Caco-2 (cell line): ENCODE results near the gene DKKL1. TPM values are rescaled to one million over a fixed set of nuclear protein-coding genes. Genes with fewer than 3 reads are reported as not detected.
A peak's percentile ranks its signal among the peaks of the same experiment; 100 is the strongest.

Experiments used
- BruUV-seq: library from RNA; stranded (reverse); fragments of 400-500 nt; replicated peaks from 2 replicates; lab custom pipeline; 2021; lab: Mats Ljungman, UMichigan
- CTCF ChIA-PET: fragments of 300-600 bp; sonication (Branson Sonifier 250); formaldehyde crosslinking; loops from one replicate; lab custom pipeline; 2022; ENCODE audit warnings: antibody characterized with exemption; lab: Charles Lee
- POLR2A ChIA-PET: fragments of 300-600 bp; sonication (Branson Sonifier 250); formaldehyde crosslinking; loops from one replicate; lab custom pipeline; 2022; ENCODE audit warnings: antibody characterized with exemption; lab: Charles Lee
- DNase-seq, 2 experiments: peaks; one replicate each; pipeline versions ENCODE4 v3.0.0 to v3.0.0-alpha.2; 2020 to 2022
- H3K27me3 ChIP-seq: replicated peaks from 2 replicates; pipeline ENCODE4 v1.6.0; 2011; ENCODE audit warnings: low read length; ENCODE audit not compliant: control insufficient read depth, insufficient read depth
- H3K36me3 ChIP-seq: 2 replicates; pipeline ENCODE4 v1.5.1; 2011; ENCODE audit warnings: low read length; ENCODE audit not compliant: control insufficient read depth, insufficient read depth
- H3K4me1 ChIP-seq: fragments of 250-450 bp; sonication (Bioruptor Pico); 2 replicates; pipeline ENCODE4 v1.5.1; 2020; ENCODE audit warnings: mild to moderate bottlenecking
- H3K4me3 ChIP-seq: 2 replicates; pipeline ENCODE4 v1.5.1; 2011; ENCODE audit warnings: low read depth, mild to moderate bottlenecking, control low read depth, low read length
- H3K9me3 ChIP-seq: fragments of 250-450 bp; sonication (Bioruptor Pico); 2 replicates; pipeline ENCODE4 v1.5.1; 2020; ENCODE audit warnings: mild to moderate bottlenecking, moderate library complexity
- H3K27ac Mint-ChIP-seq: one replicate; pipeline ENCODE4 v1.8.0; 2022; ENCODE audit warnings: mixed read lengths; ENCODE audit not compliant: unreplicated experiment
- H3K27me3 Mint-ChIP-seq: one replicate; pipeline ENCODE4 v1.8.0; 2022; ENCODE audit warnings: mixed read lengths; ENCODE audit not compliant: insufficient read depth, unreplicated experiment
- H3K36me3 Mint-ChIP-seq: one replicate; pipeline ENCODE4 v1.8.0; 2022; ENCODE audit warnings: mild to moderate bottlenecking, mixed read lengths; ENCODE audit not compliant: insufficient read depth, unreplicated experiment
- H3K4me1 Mint-ChIP-seq: one replicate; pipeline ENCODE4 v1.8.0; 2022; ENCODE audit warnings: low read depth, mixed read lengths; ENCODE audit not compliant: unreplicated experiment
- H3K4me3 Mint-ChIP-seq: one replicate; pipeline ENCODE4 v1.8.0; 2022; ENCODE audit warnings: mild to moderate bottlenecking, moderate library complexity, mixed read lengths; ENCODE audit not compliant: unreplicated experiment
- H3K9me3 Mint-ChIP-seq: one replicate; pipeline ENCODE4 v1.8.0; 2022; ENCODE audit warnings: mixed read lengths; ENCODE audit not compliant: unreplicated experiment
- CTCF ChIP-seq, 2 experiments: fragments of 200-600 bp in 1 of 2; IDR thresholded peaks; 1 replicate in 1 of 2; 2 replicates in 1 of 2; pipeline versions ENCODE4 v1.5.1 to v1.8.0; 2011 to 2022; ENCODE audit warnings: antibody characterized with exemption in 1 of 2, control low read depth in 1 of 2, inconsistent platforms in 1 of 2, low read depth in 1 of 2, low read length in 1 of 2, mild to moderate bottlenecking in 1 of 2, moderate library complexity in 1 of 2; ENCODE audit not compliant: insufficient read depth in 1 of 2, severe bottlenecking in 1 of 2, unreplicated experiment in 1 of 2
- intact Hi-C: fragments of 100-400 bp; cut with micrococcal nuclease; formaldehyde crosslinking; loops from one replicate; pipeline ENCODE4 v1.10.0; 2022; ENCODE audit not compliant: unreplicated experiment
- total RNA-seq: library from RNA; stranded (reverse); gene quantifications from 2 replicates; pipeline ENCODE4 v1.2.3, GENCODE V29; 2022

DKKL1 gene
- total RNA-seq, 1 experiment from 2014 or later, result not detected

GRCh38 chr19:49343123-49343522, 20.6 kb upstream of the DKKL1 start:
- ChIA-PET CTCF (no interaction called here), POLR2A (no interaction called here)
- intact Hi-C loops, result no loop called here
- H3K27me3 ChIP-seq, result no peaks in the 10 kb centered on the region
- H3K36me3 ChIP-seq, result no peaks in the 10 kb centered on the region
- no peaks in the 10 kb centered on the region for H3K9me3 ChIP-seq
- H3K4me1 Mint-ChIP-seq, result peaks cover 16% of the 10 kb centered on the region
- H3K4me1 ChIP-seq, result peaks cover 10% of the 10 kb centered on the region
- no peaks in the 10 kb centered on the region for H3K9me3 Mint-ChIP-seq
- no peak for TF ChIP-seq CTCF (IDR thresholded peaks at IDR 0.05; ENCODE audit: insufficient read depth in 1 of 2, low read depth in 1 of 2, low read length in 1 of 2, severe bottlenecking in 1 of 2, unreplicated experiment in 1 of 2)
- H3K4me3 ChIP-seq, result no peak overlapping the region
- no TSS peak for BruUV-seq
- H3K36me3 Mint-ChIP-seq, result peaks cover 17% of the 10 kb centered on the region
- no peaks in the 10 kb centered on the region for H3K27me3 Mint-ChIP-seq
- peak in 1 of 2 experiments; percentile 32 for DNase-seq
- no peak overlapping the region for H3K4me3 Mint-ChIP-seq
- H3K27ac Mint-ChIP-seq, result peak overlapping the region; percentile 5

- ChIA-PET CTCF (no interaction called here), POLR2A (no interaction called here)
- H3K36me3 Mint-ChIP-seq, result peaks cover 11% of the 10 kb centered on the region
- intact Hi-C loops, result no loop called here
- TF ChIP-seq CTCF (IDR thresholded peaks at IDR 0.05; ENCODE audit: insufficient read depth in 1 of 2, low read depth in 1 of 2, low read length in 1 of 2, severe bottlenecking in 1 of 2, unreplicated experiment in 1 of 2), result no peak
- H3K4me3 Mint-ChIP-seq, result no peak overlapping the region
- H3K4me1 Mint-ChIP-seq, result peaks cover 8% of the 10 kb centered on the region
- H3K4me3 ChIP-seq, result no peak overlapping the region
- no peaks in the 10 kb centered on the region for H3K9me3 ChIP-seq
- no TSS peak for BruUV-seq
- H3K27ac Mint-ChIP-seq, result no peak overlapping the region
- no peaks in the 10 kb centered on the region for H3K27me3 Mint-ChIP-seq
- H3K36me3 ChIP-seq, result no peaks in the 10 kb centered on the region
- DNase-seq, result no peak
- H3K4me1 ChIP-seq, result peaks cover 8% of the 10 kb centered on the region
- H3K9me3 Mint-ChIP-seq, result no peaks in the 10 kb centered on the region
- H3K27me3 ChIP-seq, result no peaks in the 10 kb centered on the region
Observed at GRCh38 chr19:49344505-49345423, 18.9 kb upstream of the DKKL1 start.

GRCh38 chr19:49347191-49347590, 16.5 kb upstream of the DKKL1 start:
- no peak for DNase-seq
- Histone ChIP-seq H3K36me3 (no peaks in the 10 kb centered on the region), H3K27me3 (no peaks in the 10 kb centered on the region), H3K4me1 (no peaks in the 10 kb centered on the region), H3K4me3 (no peak overlapping the region), H3K9me3 (no peaks in the 10 kb centered on the region)
- ChIA-PET CTCF (no interaction called here), POLR2A (no interaction called here)
- Mint-ChIP-seq H3K4me1 (no peaks in the 10 kb centered on the region), H3K4me3 (no peak overlapping the region), H3K27me3 (no peaks in the 10 kb centered on the region), H3K9me3 (no peaks in the 10 kb centered on the region), H3K36me3 (peaks cover 13% of the 10 kb centered on the region), H3K27ac (no peak overlapping the region)
- intact Hi-C loops, result no loop called here
- no peak for TF ChIP-seq CTCF (IDR thresholded peaks at IDR 0.05; ENCODE audit: insufficient read depth in 1 of 2, low read depth in 1 of 2, low read length in 1 of 2, severe bottlenecking in 1 of 2, unreplicated experiment in 1 of 2)
- BruUV-seq, result no TSS peak
